Mesothelial cell of epicardium (in vitro differentiated cells): ENCODE measurements around the gene CLDN34. TPM values are rescaled to one million over a fixed set of nuclear protein-coding genes. Genes with fewer than 3 reads are reported as not detected.

Source experiments
- DNase-seq, 2 experiments: peaks; one replicate each; pipeline ENCODE4 v3.0.0; 2021; ENCODE audit warnings: low spot score in 2 of 2; ENCODE audit not compliant: unreplicated experiment in 2 of 2
- H3K27ac Mint-ChIP-seq: 2 replicates; pipeline ENCODE4 v1.8.0; 2021; ENCODE audit warnings: mixed read lengths
- H3K27me3 Mint-ChIP-seq: 2 replicates; pipeline ENCODE4 v1.8.0; 2021; ENCODE audit warnings: low read depth, mixed read lengths
- H3K36me3 Mint-ChIP-seq: 2 replicates; pipeline ENCODE4 v1.8.0; 2021; ENCODE audit warnings: mixed read lengths
- H3K4me1 Mint-ChIP-seq: 2 replicates; pipeline ENCODE4 v1.8.0; 2021; ENCODE audit warnings: mixed read lengths
- H3K4me3 Mint-ChIP-seq: 2 replicates; pipeline ENCODE4 v1.8.0; 2021; ENCODE audit warnings: mild to moderate bottlenecking, moderate library complexity, mixed read lengths
- H3K9me3 Mint-ChIP-seq: 2 replicates; pipeline ENCODE4 v1.8.0; 2021; ENCODE audit warnings: mixed read lengths
- total RNA-seq: library from RNA; stranded (reverse); gene quantifications from 3 replicates; pipeline ENCODE4 v1.2.1, GENCODE V29; 2021
- TF ChIP-seq, protein P1 (sequence below): fragments of 200-600 bp; sonication (generic); IDR thresholded peaks from one replicate; pipeline ENCODE4 v1.5.0; 2021; ENCODE audit warnings: antibody characterized with exemption; ENCODE audit not compliant: unreplicated experiment

CLDN34 gene
- total RNA-seq, 1 donor from 2014 or later: 1.1 TPM

DNA sequence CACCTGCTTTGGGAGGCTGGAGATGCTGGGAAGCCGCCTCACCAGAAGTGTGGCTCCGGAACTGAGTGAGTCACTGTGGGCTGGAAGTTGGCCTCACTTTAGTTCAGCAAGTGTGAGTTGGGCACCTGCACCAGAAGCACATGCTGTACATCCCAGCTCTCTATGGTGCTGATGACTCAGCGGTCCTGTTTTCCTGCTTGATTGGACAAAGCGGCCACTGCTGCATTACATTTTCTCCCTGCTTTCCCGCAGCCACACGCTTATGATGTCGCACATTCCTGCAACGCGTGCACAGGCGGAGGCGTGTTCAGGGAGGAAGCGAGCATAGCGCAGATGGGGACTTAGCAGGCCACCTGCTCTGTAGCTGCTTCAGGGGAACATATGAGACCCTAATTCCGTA is 26.7 kb upstream of the CLDN34 start:
- H3K4me1 Mint-ChIP-seq: no peaks in the 10 kb centered on the region
- H3K36me3 Mint-ChIP-seq: peaks cover 16% of the 10 kb centered on the region
- no peaks in the 10 kb centered on the region for H3K27me3 Mint-ChIP-seq
- H3K4me3 Mint-ChIP-seq: no peak overlapping the region
- DNase-seq: no peak
- TF ChIP-seq, protein P1, sequence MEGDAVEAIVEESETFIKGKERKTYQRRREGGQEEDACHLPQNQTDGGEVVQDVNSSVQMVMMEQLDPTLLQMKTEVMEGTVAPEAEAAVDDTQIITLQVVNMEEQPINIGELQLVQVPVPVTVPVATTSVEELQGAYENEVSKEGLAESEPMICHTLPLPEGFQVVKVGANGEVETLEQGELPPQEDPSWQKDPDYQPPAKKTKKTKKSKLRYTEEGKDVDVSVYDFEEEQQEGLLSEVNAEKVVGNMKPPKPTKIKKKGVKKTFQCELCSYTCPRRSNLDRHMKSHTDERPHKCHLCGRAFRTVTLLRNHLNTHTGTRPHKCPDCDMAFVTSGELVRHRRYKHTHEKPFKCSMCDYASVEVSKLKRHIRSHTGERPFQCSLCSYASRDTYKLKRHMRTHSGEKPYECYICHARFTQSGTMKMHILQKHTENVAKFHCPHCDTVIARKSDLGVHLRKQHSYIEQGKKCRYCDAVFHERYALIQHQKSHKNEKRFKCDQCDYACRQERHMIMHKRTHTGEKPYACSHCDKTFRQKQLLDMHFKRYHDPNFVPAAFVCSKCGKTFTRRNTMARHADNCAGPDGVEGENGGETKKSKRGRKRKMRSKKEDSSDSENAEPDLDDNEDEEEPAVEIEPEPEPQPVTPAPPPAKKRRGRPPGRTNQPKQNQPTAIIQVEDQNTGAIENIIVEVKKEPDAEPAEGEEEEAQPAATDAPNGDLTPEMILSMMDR: no peak
- peaks cover 8% of the 10 kb centered on the region for H3K9me3 Mint-ChIP-seq
- no peak overlapping the region for H3K27ac Mint-ChIP-seq

- no peak overlapping the region for H3K4me3 Mint-ChIP-seq
- no peak overlapping the region for H3K27ac Mint-ChIP-seq
- TF ChIP-seq, protein P1: no peak
- no peaks in the 10 kb centered on the region for H3K27me3 Mint-ChIP-seq
- peaks cover 8% of the 10 kb centered on the region for H3K9me3 Mint-ChIP-seq
- peaks cover 15% of the 10 kb centered on the region for H3K36me3 Mint-ChIP-seq
- no peaks in the 10 kb centered on the region for H3K4me1 Mint-ChIP-seq
- no peak for DNase-seq
These were observed 25.1 kb upstream of the CLDN34 start for GRCh38 chrX:9942086-9942485.

DNA sequence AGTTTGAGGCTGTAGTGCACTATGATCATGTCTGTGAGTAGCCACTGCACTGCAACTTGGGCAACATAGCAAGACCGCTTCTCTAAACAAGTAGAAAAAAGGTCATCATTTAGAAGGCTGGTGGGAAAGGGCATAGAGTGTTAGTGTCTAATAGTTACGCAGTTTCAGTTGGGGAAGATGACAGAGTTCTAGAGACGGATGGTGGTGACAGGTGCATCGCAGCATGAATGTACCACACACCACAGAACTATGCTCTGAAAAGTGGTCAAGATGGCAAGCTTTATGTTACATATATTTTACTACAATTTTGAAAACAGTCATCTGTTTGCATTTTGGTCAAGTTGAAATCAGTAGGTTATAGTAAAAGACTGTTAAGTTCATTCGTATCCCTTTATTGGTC is 23.7 kb upstream of the CLDN34 start:
- Mint-ChIP-seq H3K4me3 (no peak overlapping the region), H3K36me3 (peaks cover 18% of the 10 kb centered on the region)
- TF ChIP-seq, protein P1: no peak

GRCh38 chrX:9947131-9947794 is 19.9 kb upstream of the CLDN34 start:
- Mint-ChIP-seq H3K9me3 (peaks cover 19% of the 10 kb centered on the region), H3K36me3 (peaks cover 25% of the 10 kb centered on the region)
- DNase-seq: no peak

More for the DNA sequence above, 23.7 kb upstream of the CLDN34 start:
- Mint-ChIP-seq H3K9me3 (peaks cover 8% of the 10 kb centered on the region), H3K27ac (no peak overlapping the region), H3K4me1 (no peaks in the 10 kb centered on the region), H3K27me3 (no peaks in the 10 kb centered on the region)
- DNase-seq: no peak

DNA sequence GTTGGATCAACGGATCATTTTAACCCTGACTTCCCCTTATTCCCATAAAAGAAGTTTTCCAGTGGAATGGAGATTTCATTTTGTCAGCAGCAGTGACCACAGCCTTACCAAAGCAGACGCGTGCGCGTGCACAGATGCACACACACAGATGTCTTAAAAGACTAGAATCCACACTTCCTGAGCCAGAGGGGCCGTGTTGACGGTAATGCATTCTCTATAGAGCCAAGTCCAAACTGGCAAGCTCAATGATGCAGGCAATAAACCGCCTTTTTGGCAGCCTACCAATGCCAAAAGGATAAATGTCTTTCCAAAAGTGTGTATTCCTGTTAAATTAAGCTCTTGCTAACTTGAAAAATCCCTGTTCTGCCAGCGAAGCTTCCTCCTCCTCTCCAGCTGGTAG is 18.8 kb upstream of the CLDN34 start:
- H3K4me3 Mint-ChIP-seq: no peak overlapping the region
- H3K9me3 Mint-ChIP-seq: peaks cover 22% of the 10 kb centered on the region
- peaks cover 28% of the 10 kb centered on the region for H3K36me3 Mint-ChIP-seq
- TF ChIP-seq, protein P1: no peak
- no peaks in the 10 kb centered on the region for H3K4me1 Mint-ChIP-seq
- no peak overlapping the region for H3K27ac Mint-ChIP-seq
- H3K27me3 Mint-ChIP-seq: no peaks in the 10 kb centered on the region
- DNase-seq: no peak

More at GRCh38 chrX:9947131-9947794, 19.9 kb upstream of the CLDN34 start:
- Mint-ChIP-seq H3K27me3 (no peaks in the 10 kb centered on the region), H3K4me1 (no peaks in the 10 kb centered on the region), H3K27ac (no peak overlapping the region), H3K4me3 (no peak overlapping the region)
- TF ChIP-seq, protein P1: no peak

GRCh38 chrX:9952300-9952699 is 14.9 kb upstream of the CLDN34 start:
- H3K4me1 Mint-ChIP-seq: no peaks in the 10 kb centered on the region
- no peak for DNase-seq
- H3K36me3 Mint-ChIP-seq: peaks cover 24% of the 10 kb centered on the region
- TF ChIP-seq, protein P1: no peak
- no peak overlapping the region for H3K27ac Mint-ChIP-seq
- no peaks in the 10 kb centered on the region for H3K27me3 Mint-ChIP-seq
- H3K4me3 Mint-ChIP-seq: no peak overlapping the region
- H3K9me3 Mint-ChIP-seq: peaks cover 30% of the 10 kb centered on the region
